GM18505 (cell line): Measurements from ENCODE around the gene STAP1.
A peak's percentile ranks its signal among the peaks of the same experiment; 100 is the strongest.

Experiments
- ATAC-seq: cut with Tn5 transposase; IDR thresholded peaks from one replicate; pipeline ENCODE4 v1.9.1; 2021; ENCODE audit not compliant: unreplicated experiment
- POLR2A ChIP-seq: IDR thresholded peaks from 4 replicates; pipeline ENCODE4 v1.6.1; 2011; ENCODE audit warnings: borderline replicate concordance; ENCODE audit not compliant: insufficient read depth, insufficient read length; ENCODE audit errors: extremely low read depth

STAP1 gene

DNA sequence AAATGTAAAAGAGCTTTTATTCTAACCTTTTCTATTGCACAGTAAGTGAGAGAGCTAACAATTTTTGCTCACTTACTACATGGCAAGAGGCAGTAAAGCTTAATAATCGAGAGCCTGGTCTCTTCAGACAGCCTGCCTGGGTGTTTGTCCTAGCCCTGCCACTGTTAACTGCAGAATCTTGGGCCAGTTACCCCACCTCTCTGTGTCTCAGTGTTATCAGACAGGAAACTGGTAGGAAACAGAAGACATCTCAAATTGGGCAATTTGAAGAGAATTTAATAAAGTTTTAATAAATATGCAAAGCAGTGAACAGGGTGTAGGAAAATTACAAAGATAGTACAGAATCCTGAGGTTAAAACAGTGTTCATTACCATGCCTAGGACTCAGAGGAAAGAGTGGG lies 13.4 kb downstream of the STAP1 start:
- no peak for TF ChIP-seq POLR2A
- no peak for ATAC-seq

DNA sequence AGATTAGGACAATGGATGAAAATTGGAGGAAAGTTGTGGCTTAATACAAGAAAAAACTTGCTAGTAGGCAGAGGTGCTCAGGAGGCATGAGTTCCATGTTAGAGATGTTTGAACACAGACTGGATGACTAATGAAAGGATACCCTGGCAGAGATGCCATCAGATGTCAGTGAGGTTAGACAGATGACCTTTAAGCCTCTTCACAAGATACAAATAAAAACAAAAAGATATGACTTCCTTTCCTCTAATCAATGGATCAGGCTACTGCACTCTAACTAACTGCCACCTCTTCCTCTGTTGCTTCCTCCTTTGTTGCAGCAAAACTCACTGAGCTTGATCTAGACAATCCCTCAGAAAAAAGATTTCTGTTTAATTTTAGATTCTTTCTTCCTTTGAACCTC lies 14.7 kb downstream of the STAP1 start:
- no peak for ATAC-seq
- TF ChIP-seq POLR2A = no peak

DNA sequence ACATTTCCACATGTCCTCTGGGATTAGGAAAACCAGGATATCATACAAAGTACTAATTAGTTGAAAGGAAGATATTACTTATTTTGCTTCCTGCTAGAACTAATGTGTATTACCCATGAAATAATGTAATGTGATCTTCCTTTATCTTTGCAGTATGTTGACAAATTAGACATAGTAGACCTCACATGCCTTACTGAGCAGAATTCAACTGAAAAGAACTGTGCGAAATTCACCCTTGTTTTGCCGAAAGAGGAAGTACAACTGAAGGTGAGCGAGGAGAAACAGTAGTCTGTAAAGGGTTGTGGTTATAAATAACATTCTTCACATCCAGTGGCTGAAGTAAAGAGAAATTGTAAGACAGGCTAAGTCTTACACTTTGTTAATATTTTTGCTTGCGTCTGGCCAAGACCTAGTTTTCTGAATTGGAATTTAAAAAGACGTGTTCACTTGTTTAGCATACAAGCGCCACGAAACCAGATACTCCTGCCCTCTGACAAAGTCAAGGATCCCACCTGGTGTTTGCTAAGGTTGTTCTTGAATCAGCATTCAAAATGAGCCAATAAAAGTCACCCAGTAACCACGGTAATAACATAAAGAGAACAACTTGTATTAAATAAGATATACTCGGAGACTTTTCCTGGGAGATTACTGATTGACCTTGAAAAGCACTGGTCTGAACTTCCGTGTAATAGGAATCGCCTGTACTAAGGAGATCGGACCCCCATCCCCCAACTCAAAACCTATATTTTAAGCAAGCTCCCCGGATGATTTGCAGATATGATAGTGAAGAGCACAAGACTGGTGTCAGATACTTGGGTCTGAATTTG lies 16.9 kb downstream of the STAP1 start:
- peak; percentile 93 for ATAC-seq
- TF ChIP-seq POLR2A = no peak

DNA sequence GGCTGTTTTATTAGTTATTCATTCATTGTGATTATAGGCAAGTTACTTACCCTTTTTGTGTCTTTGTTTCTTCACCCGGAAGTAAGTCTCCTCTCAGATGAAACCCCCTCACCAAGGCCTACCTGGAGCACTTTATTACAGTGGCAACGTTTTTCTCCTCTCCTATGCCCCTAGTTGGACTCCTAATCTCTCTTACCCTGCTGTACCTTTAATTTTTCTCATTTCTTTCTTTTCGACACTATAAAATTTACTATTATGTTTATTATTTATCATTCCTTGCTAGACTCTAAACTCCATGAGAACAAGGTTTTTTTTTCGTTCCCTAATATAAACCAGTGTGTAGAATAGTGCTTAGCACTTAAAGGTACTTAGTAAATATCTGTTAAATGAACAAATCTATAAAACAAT lies 17.5 kb downstream of the STAP1 start:
- ATAC-seq = no peak
- no peak for TF ChIP-seq POLR2A

DNA sequence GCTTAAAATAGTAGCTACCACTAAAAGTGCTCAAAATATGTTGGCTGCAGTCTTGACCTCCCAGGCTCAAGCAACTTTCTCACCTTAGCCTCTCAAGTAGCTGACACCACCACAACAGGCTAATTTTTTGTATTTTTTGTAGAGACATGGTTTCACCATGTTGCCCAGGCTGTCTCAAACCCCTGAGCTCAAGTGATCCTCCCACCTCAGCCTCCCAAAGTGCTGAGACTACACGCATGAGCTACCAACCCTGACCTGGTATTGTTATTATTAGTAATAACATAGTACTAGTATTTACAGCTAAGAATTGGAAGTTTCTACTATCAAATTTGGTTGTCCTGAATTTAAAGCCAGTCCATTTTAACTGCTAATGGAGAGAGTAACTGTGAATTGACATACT lies 18.0 kb downstream of the STAP1 start:
- peak; percentile 46 for ATAC-seq
- TF ChIP-seq POLR2A = no peak

DNA sequence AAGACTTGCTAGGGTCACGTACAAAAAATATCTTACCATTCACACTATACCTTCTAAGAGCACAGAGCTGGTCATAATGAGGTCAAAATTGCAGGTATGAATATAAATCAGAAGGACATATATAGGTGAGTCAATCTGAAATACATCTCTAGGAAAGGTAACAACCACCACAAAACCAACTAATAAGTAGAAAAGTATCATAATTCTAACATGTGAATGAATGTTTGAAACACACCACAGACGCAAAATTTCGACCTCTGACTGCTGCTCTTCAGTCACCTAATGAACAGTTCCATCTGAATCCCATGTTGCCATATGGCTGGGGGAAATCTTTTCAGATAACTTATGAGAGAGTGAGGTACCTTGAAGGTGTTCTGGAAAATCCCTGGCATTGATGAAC lies 22.1 kb downstream of the STAP1 start:
- no peak for TF ChIP-seq POLR2A

DNA sequence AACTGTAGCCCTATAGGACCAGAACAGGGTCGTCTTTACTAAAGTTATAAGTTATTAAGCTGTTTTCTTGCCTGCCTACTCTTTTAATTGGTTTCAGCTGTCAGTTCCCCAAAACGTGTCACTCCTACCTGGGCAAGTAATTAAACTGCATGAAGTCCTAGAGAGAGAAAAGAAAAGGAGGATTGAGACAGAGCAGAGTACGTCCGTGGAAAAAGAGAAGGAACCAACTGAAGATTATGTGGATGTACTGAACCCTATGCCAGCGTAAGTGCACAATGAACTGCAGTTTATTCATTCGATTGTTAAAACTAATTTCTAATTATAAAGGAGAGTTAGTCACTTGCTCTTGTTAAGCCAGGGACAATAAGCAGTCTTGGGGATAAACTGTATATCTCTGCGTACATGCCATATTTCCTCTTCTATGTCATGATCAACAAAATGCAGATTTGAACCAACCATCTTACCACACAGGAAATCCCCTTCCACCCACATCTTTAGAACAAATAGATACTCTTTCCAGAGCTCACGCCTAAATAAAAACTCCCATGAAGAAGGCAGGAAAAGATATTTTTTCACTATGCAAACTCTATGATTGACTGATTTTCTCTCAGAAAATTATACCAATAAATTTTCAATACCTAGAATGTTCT lies 22.8 kb downstream of the STAP1 start:
- no peak for TF ChIP-seq POLR2A
- no peak for ATAC-seq

More for the DNA sequence above, 22.1 kb downstream of the STAP1 start:
- ATAC-seq = no peak

DNA sequence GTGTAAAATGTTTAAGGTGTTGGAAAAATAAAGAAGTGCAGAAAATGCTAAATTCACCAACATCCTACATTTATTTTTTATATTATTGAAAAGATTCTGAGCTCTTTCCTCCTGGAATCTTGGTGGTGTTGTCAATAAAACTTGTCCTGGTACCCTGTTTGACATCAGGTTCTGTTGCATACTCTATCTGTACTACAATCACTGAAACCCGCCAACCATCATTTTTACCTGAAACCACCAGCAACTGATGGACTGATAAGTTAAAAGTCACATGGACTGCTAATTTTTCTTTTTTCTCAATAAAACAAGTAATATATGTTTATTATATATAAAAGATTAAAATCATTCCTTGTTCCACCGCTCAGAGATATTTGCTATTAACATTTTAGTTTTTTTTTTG lies 23.4 kb downstream of the STAP1 start:
- no peak for ATAC-seq
- TF ChIP-seq POLR2A = no peak

DNA sequence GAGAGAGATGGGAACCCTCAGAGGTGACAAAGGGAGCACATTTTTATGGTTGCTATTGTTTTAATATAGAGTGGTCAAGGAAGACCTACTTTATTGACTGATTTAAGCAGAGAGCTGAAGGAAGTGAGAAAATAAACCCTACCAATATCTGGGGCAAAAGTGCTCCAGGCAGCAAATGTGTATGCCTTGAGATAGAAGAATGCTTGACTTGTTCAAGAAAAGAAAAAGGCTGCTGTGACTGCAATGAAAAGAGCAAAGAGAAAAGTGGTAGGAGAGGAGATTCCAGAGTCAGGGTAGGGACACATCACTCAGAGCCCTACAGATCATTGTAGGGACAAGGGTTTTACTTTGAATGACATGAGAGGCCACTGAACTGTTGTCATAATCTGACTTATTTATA lies 26.0 kb downstream of the STAP1 start:
- no peak for TF ChIP-seq POLR2A
- ATAC-seq = no peak

DNA sequence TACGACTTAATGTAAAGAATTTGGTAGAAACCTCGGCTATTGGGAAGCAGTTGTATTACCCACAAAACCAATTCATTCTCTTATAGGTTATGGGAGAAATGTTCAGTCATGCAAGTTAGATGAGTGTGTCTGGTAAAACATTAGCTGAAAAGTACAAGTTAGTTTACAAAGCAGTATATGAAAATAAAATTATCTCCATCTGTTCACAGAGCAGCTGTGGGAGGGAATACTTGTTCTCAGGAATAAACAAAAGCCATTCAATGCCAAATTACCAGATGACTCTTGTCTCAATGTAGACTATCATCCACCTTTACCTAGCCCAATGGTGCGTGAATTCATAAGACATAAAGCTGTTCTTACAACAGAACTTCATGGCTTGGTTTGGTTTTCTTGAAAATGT lies 28.6 kb downstream of the STAP1 start:
- ATAC-seq = no peak
- TF ChIP-seq POLR2A = no peak

DNA sequence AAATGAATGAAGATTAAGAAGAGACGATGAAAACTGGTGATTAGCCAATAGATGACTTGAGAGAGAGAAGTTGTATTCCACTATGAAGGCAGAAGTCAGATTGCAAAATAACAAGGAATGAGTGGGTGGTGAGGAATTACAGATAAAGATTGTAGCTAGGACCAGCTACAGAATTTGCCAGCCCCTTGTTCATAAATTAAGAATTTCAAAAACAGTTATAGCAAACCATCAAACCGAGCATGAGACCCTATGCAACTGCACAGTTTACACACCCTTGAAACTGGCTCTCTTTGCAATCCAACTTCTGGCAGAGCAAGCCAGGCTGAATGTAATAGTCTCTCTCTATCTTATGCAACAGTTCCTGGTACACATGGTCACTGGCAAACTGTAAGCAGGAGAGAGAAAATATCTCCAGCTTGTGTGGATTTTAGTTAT lies 35.2 kb downstream of the STAP1 start:
- no peak for ATAC-seq
- no peak for TF ChIP-seq POLR2A

DNA sequence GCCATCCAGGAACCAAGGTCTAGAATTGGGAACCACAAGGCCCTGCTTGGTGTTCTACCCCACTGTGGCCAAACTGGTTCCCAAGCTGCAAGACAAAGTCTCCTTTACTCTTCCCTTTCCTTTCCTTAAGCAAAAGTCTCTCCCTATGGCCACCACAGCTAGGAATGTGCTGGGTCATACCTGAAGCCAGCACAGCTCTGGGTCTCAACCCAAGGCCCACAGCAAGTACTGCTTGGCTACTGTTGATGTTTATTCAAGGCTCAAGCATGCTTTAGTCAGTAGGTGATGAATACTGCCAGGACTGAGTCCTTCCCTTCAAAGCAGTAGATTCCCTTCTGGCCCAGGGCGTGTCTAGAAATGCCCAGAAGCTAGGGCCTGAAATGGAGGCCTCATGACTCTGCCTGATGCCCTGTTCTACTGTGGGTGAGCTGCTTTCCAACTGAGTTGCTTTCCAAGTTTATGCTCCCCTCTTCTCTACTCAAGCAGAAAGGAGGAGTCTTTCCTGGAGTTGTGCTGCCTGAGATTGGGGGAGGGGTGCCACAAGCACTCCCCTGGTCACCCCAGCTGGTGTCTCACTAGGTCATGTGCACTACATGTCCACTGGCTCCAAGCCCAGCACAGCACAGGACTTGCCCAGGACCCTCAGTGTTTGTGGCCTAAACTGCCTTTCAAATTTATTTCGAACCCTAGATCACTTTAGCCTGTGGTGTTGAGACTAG lies 44.9 kb downstream of the STAP1 start:
- no peak for TF ChIP-seq POLR2A
- no peak for ATAC-seq

DNA sequence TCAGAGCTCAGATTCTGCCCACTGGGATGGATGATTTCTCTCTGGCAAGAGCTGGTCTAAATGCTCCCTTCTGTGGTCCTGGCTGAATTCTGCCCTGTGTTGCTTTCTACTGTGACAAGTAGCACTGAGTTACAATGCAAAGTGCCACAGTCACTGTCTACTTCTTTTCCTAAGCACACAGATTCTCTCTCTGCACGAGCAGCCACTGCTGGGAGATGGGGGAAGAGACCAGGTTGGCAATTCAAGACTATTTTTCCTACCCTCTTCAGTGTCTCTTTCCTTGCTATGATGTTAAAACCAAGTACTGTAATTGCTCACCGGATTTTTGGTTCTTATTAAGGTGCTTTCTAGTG lies 45.5 kb downstream of the STAP1 start:
- ATAC-seq = no peak
- no peak for TF ChIP-seq POLR2A

DNA sequence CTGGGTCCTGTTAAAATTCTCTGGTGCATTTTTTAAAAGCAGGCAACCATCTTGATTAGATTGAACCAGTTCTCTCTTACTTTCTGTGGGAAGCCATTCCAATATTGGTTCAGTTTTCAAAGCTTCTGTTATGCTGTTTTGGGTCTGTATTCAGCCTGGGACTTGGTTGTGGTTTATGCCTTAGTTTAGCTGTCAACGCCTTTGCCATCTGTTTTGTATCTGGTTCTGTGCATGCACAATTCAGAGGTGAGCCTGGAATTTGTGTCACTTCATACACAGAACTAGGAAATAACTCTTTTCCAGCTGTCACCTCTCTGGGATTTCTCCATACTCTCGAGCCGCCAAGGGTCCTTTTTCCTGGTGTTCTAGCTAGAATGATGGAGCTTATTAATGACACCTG lies 46.2 kb downstream of the STAP1 start:
- no peak for TF ChIP-seq POLR2A
- ATAC-seq = no peak
